Measurements from ENCODE around the gene IL1RL2. TPM values are rescaled to one million over a fixed set of nuclear protein-coding genes. Genes with fewer than 3 reads are reported as not detected.

IL1RL2 gene
- total RNA-seq, 1 experiment from 2014 or later: not detected

GRCh38 chr2:102139851-102140250 lies 47.0 kb upstream of the IL1RL2 start:
- CTCF ChIA-PET: no interaction called here
- Histone ChIP-seq H3K4me3 (ENCODE audit: low read depth, low read length, poor library complexity, severe bottlenecking) (no peak overlapping the region), H3K27ac (ENCODE audit: low read depth, low read length, poor library complexity, severe bottlenecking) (no peak overlapping the region), H3K36me3 (ENCODE audit: insufficient read depth, low read length, poor library complexity, severe bottlenecking) (no peaks in the 10 kb centered on the region), H3K9me3 (ENCODE audit: low read depth, low read length, poor library complexity, severe bottlenecking) (no peaks in the 10 kb centered on the region), H3K4me1 (ENCODE audit: insufficient read depth, low read length, poor library complexity, severe bottlenecking) (no peaks in the 10 kb centered on the region), H3K27me3 (replicated peaks; ENCODE audit: insufficient read depth, low read depth, low read length, poor library complexity) (peaks cover 40% of the 10 kb centered on the region)
- no peak for TF ChIP-seq EZH2 (IDR thresholded peaks at IDR 0.05; ENCODE audit: borderline replicate concordance, low read depth, low read length, poor library complexity, severe bottlenecking)
- TF ChIP-seq CTCF (conservative IDR thresholded peaks at IDR 0.05; ENCODE audit: low read depth, low read length): no peak
- POLR2A ChIA-PET (ENCODE audit: low non-redundant PET): no interaction called here
- no TSS peak for BruUV-seq (replicated peaks)
- intact Hi-C loops (cut with micrococcal nuclease; ENCODE audit: unreplicated experiment): no loop called here
- no peak for DNase-seq (ENCODE audit: low spot score)

GRCh38 chr2:102140377-102140776 lies 46.4 kb upstream of the IL1RL2 start:
- TF ChIP-seq CTCF (conservative IDR thresholded peaks at IDR 0.05; ENCODE audit: low read depth, low read length) (no peak), EZH2 (IDR thresholded peaks at IDR 0.05; ENCODE audit: borderline replicate concordance, low read depth, low read length, poor library complexity, severe bottlenecking) (no peak)
- DNase-seq (ENCODE audit: low spot score): no peak
- Histone ChIP-seq H3K9me3 (ENCODE audit: low read depth, low read length, poor library complexity, severe bottlenecking) (no peaks in the 10 kb centered on the region), H3K36me3 (ENCODE audit: insufficient read depth, low read length, poor library complexity, severe bottlenecking) (no peaks in the 10 kb centered on the region), H3K4me3 (ENCODE audit: low read depth, low read length, poor library complexity, severe bottlenecking) (no peak overlapping the region), H3K4me1 (ENCODE audit: insufficient read depth, low read length, poor library complexity, severe bottlenecking) (no peaks in the 10 kb centered on the region), H3K27me3 (replicated peaks; ENCODE audit: insufficient read depth, low read depth, low read length, poor library complexity) (peaks cover 40% of the 10 kb centered on the region), H3K27ac (ENCODE audit: low read depth, low read length, poor library complexity, severe bottlenecking) (no peak overlapping the region)
- ChIA-PET CTCF (no interaction called here), POLR2A (ENCODE audit: low non-redundant PET) (no interaction called here)
- intact Hi-C loops (cut with micrococcal nuclease; ENCODE audit: unreplicated experiment): no loop called here
- BruUV-seq (replicated peaks): no TSS peak

DNA sequence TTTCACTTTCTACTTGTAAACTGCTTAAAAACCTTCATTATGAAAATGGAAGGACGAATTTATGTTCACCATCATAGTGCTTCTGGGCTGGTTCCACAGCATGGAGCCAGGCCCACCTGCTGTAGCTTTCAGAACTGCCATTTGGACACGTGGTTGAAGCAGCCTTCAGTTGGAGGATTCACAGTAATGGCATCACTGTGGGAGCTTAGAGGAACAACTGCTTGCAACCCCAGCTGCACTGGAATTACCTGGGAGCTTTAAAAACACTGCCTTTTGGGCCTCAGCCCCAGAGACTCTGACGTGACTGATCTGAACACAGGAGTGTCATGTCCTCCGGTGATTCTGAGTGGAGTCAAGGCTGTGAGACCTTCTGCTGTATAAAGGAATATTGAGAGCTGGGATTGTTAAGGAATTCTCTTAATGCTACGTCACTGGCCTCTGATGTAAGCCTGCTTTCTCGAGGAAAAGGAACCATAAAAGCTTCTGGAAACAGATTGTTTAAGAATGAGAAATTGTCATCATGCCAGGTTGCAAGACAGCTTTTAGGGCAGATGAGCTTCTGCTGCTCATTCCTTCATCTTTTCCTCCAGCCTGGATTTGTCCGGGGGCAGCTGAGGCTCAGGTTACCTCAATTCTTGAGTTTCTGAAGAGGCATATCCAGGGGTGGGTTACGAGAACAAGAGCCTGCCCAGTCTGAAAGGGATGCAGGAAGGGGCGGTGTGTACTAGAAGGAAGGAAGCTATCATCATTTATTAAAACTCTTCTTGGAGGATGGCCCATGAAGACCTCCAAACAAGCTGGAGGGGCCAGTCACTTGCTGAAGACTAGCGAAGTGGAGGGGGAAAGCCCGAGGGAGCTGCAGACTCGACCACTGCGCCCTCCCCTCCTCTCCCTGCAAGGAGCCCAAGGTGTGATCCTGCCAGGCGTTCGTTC lies 45.5 kb upstream of the IL1RL2 start:
- no peaks in the 10 kb centered on the region for H3K36me3 ChIP-seq (ENCODE audit: insufficient read depth, low read length, poor library complexity, severe bottlenecking)
- no peak overlapping the region for H3K27ac ChIP-seq (ENCODE audit: low read depth, low read length, poor library complexity, severe bottlenecking)
- H3K4me1 ChIP-seq (ENCODE audit: insufficient read depth, low read length, poor library complexity, severe bottlenecking): no peaks in the 10 kb centered on the region
- peaks cover 7% of the 10 kb centered on the region for H3K9me3 ChIP-seq (ENCODE audit: low read depth, low read length, poor library complexity, severe bottlenecking)
- no TSS peak for BruUV-seq (replicated peaks)
- no peak for TF ChIP-seq CTCF (conservative IDR thresholded peaks at IDR 0.05; ENCODE audit: low read depth, low read length)
- no peak for TF ChIP-seq EZH2 (IDR thresholded peaks at IDR 0.05; ENCODE audit: borderline replicate concordance, low read depth, low read length, poor library complexity, severe bottlenecking)
- H3K4me3 ChIP-seq (ENCODE audit: low read depth, low read length, poor library complexity, severe bottlenecking): no peak overlapping the region
- no peak for DNase-seq (ENCODE audit: low spot score)
- peaks cover 40% of the 10 kb centered on the region for H3K27me3 ChIP-seq (replicated peaks; ENCODE audit: insufficient read depth, low read depth, low read length, poor library complexity)
- ChIA-PET POLR2A (ENCODE audit: low non-redundant PET) (no interaction called here), CTCF (interaction anchor here (0.7 kb wide), 1 partner anchor 26 kb away, joined by 5 read pairs; no protein-coding TSS in a partner anchor)
- intact Hi-C loops (cut with micrococcal nuclease; ENCODE audit: unreplicated experiment): no loop called here
